HK-2 (cell line): ENCODE measurements around the gene GET4.
"Not testable (repeated sequence)": the region's sequence is repeated elsewhere in the genome, so short reads cannot be mapped to it uniquely, and the experiment has no call there.

ENCODE experiments used
- DNase-seq: peaks from one replicate; pipeline ENCODE4 v3.0.0-alpha.2; 2018; ENCODE audit not compliant: unreplicated experiment

GET4 gene

GRCh38 chr7:845731-846130, 30.6 kb upstream of the GET4 start:
- no peak for DNase-seq

- DNase-seq = not testable (repeated sequence)
Observed at GRCh38 chr7:846958-847650, 29.2 kb upstream of the GET4 start.

- not testable (repeated sequence) for DNase-seq
Observed at GRCh38 chr7:847728-848127, 28.6 kb upstream of the GET4 start.

GRCh38 chr7:849145-849544, 27.2 kb upstream of the GET4 start:
- no peak for DNase-seq

- DNase-seq = no peak
Observed at GRCh38 chr7:849781-850180, 26.6 kb upstream of the GET4 start.

- no peak for DNase-seq
Observed at GRCh38 chr7:851204-851603, 25.1 kb upstream of the GET4 start.

GRCh38 chr7:853366-854117, 22.8 kb upstream of the GET4 start:
- DNase-seq = no peak

GRCh38 chr7:854118-854775, 22.1 kb upstream of the GET4 start:
- DNase-seq = no peak

- no peak for DNase-seq
Observed at GRCh38 chr7:855686-856369, 20.5 kb upstream of the GET4 start.

- no peak for DNase-seq
Observed at GRCh38 chr7:856444-857095, 19.8 kb upstream of the GET4 start.

- DNase-seq = no peak
Observed at GRCh38 chr7:857661-858060, 18.7 kb upstream of the GET4 start.

- DNase-seq = no peak
Observed at GRCh38 chr7:859359-860030, 16.9 kb upstream of the GET4 start.

GRCh38 chr7:860149-860548, 16.2 kb upstream of the GET4 start:
- no peak for DNase-seq

- no peak for DNase-seq
Observed at GRCh38 chr7:861222-861621, 15.1 kb upstream of the GET4 start.

- no peak for DNase-seq
Observed at GRCh38 chr7:862157-862556, 14.2 kb upstream of the GET4 start.

GRCh38 chr7:863106-863505, 13.2 kb upstream of the GET4 start:
- DNase-seq = no peak

- DNase-seq = no peak
Observed at GRCh38 chr7:865921-866320, 10.4 kb upstream of the GET4 start.

GRCh38 chr7:867001-867405, 9.4 kb upstream of the GET4 start:
- no peak for DNase-seq

GRCh38 chr7:867406-868188, 8.8 kb upstream of the GET4 start:
- peak; percentile 39 for DNase-seq

- no peak for DNase-seq
Observed at GRCh38 chr7:868189-868486, 8.2 kb upstream of the GET4 start.

- DNase-seq = no peak
Observed at GRCh38 chr7:869348-869747, 7.0 kb upstream of the GET4 start.
